Dermis microvascular lymphatic vessel endothelial cell (primary cell): ENCODE data around the gene USPL1. TPM values are rescaled to one million over a fixed set of nuclear protein-coding genes. Genes with fewer than 3 reads are reported as not detected.
A peak's percentile ranks its signal among the peaks of the same experiment; 100 is the strongest.

Source experiments
- DNase-seq, 2 donors: peaks; one replicate each; pipeline versions ENCODE4 v3.0.0 to v3.0.0-alpha.2; 2010; ENCODE audit warnings: low read depth in 2 of 2
- total RNA-seq: library from RNA; depleted of rRNA; stranded (reverse); fragments of >200 nt; gene quantifications from 2 replicates; pipeline ENCODE4 v1.2.1, GENCODE V29; 2014

USPL1 gene
- total RNA-seq, 1 donor from 2014 or later = 8.0 TPM

DNA sequence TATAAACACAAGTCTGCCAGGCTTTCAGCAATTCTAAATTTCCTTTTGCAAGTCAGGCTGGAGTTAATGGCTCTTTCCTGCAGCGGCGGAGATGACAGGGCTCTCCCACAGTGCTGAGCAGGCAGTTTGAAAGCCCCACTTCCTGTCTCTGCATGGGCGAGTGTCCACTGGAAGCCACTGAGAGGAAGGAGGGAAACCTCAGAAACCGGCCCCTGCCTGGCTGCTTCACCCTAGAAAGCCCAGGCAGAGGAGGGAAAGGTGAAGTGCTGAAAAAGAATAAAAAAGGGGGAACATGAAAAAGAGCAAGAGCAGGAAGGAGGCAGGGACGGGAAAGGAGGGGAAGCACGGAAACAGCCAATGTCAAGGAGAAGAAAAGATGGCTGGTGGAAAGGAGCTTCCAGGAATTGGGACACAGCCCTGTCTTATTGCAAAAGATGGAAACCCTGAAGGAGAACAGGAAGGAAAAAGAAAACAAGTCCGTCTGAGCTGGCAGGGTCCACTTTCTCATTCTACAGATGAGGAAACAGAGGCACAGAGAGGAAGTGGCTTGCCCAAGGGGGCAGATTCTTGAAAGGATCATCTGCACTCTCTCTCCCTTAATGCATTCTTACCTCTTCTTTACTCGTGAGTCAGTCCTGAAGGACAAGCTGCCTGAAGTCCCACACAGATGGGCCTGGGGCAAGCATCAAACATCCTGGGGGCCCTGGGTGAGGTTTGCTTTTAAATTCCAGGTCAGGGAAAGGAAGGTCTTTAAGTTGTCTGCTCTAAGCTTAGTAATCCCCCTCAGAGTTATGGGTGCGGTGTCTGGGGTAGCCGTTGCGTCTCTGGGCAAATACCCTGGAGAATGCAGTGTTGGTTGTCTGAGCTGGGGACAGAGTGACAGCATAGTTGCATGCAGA is 78.8 kb downstream of the USPL1 start:
- no peak for DNase-seq

DNA sequence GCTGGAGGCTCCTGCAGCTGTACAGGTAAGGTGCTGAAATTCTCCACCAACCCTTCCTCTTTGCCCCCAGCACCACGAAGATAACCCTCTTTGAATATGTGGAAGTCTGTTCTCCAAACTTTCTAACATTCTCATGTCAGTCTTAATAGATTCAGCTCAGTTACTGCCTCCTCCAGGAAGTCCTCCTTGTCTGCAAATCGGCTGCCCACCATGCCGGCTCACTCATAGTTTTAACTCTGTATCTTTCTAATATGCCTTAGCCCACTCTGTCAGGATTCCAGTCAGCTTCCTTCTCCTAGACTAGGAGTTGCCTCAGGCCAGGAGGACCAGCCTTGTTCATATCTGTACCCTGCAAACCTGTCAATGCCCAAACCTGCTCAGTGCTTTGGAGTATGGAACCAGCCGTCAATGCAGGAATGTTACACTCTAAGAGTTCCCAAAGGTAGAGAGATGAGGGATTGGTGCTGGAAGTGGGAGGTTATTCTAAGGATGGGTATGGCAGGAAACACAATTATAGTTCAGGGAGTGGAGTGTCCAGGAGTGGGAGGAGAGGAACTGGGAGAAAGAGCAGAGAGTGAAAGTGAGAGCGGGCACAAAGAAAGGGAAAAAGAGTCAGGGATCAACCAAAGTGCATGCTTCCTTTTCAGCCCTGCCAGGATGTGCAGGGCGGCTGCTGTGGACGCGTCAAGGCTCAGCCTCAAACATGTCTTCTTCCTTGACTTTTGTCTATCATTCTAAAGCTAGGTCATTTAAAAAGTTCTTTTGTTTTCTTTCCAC is 79.6 kb downstream of the USPL1 start:
- DNase-seq = peak in 1 of 2 donors; percentile 59

DNA sequence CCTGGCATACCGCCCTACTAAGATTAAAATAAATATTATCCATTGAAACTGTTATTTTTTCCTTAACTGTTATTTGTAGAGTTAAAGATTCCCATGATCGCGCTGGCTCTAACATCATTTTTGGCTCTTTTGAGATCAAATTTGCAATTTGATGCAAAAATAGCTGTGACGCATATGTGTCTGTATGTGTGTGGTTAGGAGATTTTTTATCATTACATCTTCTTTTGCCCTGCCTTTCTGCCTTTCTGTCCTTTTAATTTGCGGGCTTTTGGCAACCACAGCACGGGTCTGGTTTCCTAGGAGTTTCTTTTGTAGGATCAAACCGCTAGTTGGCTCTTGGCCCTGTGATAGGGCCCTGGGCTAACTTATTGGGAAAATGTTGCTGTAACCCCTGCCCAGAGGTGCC is 80.3 kb downstream of the USPL1 start:
- peak; percentile 51 to 52 for DNase-seq

DNA sequence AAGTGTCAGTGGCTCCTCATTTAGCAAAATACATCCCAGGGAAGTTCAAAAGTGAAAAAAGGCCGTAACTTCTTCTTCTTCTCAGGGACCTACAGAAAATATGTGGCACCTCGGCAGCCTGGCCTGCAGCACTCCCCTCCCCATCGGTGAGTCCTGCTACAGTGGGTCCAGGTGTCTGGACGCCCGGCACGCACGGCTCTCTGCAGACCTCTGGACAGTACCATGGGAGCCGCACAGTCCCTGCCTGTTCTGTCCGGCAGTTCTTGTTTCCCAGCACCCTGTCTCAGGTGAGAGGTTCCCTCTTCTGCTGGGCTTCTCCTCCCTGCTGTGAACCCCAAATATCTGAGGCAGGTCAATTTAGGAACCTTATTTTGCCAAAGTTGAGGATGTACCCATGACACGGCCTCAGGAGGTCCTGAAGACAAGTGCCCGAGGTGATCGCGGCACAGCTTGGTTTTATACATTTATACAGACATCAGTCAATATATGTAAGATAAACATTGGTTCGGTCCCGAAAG is 80.8 kb downstream of the USPL1 start:
- no peak for DNase-seq

DNA sequence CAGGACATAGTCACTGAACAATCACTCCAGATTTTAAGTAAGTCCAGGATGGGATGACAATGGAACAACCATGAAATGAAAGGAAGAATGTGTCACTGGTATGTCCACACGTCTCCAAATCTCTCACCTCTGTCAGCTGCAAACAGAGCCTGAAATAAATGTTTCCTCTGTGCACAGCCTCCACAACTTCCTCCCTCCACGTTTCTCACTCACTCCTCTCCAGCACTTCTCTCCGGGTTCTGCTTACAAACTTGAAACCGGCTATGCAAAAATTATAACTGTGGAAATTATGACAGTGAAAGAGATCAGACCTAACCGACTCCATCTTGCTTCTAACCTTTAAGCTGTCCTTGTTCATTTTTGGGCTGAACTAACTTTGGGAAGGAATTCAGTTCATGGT is 82.6 kb downstream of the USPL1 start:
- no peak for DNase-seq

DNA sequence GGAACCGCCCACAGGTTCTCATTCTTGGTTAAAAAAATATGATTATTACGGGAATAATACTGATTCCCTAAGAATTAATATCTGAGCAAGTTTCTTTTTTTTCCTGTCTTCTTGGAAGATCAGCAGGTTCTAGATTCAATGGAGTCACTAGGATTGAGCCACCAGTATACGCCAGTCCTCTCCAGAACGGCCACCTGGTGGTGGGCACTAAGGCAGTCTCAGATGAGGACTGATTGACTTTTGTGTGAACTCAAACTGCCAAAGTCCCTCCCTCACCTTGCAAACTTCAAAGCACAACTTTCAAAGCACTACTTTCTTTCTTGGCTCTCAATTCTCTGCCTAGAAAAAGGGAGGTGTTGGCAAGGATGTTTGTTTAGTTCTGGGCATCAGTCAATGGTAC is 84.3 kb downstream of the USPL1 start:
- no peak for DNase-seq

DNA sequence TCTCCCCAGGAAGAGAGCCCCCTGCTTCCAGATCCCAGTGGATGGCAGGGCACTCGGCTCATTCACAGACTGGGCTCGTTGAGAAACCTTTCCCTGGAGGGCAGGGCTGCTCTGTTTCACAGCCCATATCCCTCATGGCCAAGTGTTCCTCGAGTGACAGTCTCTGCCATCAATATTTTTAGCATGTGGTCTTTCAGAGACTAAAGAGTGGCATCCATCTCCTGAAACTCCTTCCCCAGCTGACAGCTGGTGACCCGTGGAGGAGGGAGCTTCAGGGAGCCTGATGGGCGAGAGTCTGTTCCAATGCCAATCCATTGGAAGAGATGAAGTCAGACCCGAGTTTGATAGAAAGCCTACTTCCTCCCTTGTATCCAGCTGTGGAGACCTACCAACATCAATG is 86.9 kb downstream of the USPL1 start:
- DNase-seq = no peak

DNA sequence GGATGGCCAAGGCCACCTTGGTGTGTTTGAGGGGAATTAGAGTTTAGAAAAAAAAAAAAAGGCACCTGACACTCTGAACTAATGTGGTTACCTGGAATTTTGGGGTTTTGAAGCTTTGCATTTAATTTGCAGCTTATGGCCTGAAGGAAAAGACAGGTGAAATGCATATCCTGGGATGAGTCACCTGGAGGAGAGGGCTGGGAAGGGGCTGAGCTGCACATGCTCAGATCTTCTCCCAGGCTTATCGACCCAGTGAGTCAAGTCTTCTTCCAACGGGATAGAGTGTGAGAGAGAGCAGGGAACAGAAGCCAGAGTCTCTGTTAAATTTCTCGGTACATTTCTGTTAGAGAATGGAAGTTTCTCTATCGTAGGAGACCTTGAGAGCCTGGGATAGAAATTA is 88.0 kb downstream of the USPL1 start:
- no peak for DNase-seq

DNA sequence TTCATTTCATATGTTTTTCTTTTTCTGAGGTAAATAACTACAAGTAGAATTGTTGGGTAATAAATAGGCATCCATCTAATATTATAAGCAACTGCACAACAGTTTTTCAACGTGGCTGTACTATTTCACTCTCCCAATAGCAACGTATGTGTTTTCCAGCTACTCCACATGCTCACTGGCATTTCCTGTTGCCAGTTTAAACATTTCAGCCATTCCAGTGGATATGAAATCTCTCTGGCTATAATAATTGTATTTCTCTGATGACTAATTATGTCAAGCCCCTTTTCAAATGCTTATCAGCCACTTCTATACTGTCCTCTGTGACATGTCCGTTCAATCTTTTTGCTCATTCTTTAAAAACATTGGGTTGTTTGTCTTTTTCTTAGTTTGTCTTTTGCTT is 90.8 kb downstream of the USPL1 start:
- peak; percentile 80 to 90 for DNase-seq

Other genes with a start within 250 kb of the USPL1 start
- not detected in 2 replicates for gene UBE2L5, start 195.4 kb upstream of the USPL1 start, total RNA-seq
- gene HMGB1, start 152.0 kb upstream of the USPL1 start, total RNA-seq = 120 and 230 TPM in 2 replicates
- gene ALOX5AP, start 117.6 kb downstream of the USPL1 start, total RNA-seq = 0.25 and 0.26 TPM in 2 replicates